Prostate gland (tissue), 2 donors: ENCODE data around the gene MICALL1.

Source experiments
- CTCF ChIP-seq, 4 experiments: fragments of 200-600 bp in 2 of 4; fragments of 450-650 bp in 2 of 4; sonication (generic) in 2 of 4; IDR thresholded peaks; 1 replicate in 3 of 4; 2 replicates in 1 of 4; pipeline ENCODE4 v1.5.1; 2016 to 2019; ENCODE audit warnings: antibody characterized with exemption in 4 of 4, mild to moderate bottlenecking in 2 of 4, moderate library complexity in 2 of 4
- POLR2A ChIP-seq: fragments of 450-650 bp; IDR thresholded peaks from one replicate; pipeline ENCODE4 v1.6.1; 2016; ENCODE audit warnings: antibody characterized with exemption, mild to moderate bottlenecking

- TF ChIP-seq CTCF (IDR thresholded peaks at IDR 0.05) (no peak), POLR2A (no peak)
Observed at GRCh38 chr22:37982151-37982785, 76.2 kb downstream of the MICALL1 start.
